IPS-NIHi7 (cell line): ENCODE data around the gene SCO1.
"Not testable (repeated sequence)": the region's sequence is repeated elsewhere in the genome, so short reads cannot be mapped to it uniquely, and the experiment has no call there.

Source experiments
- DNase-seq: peaks from one replicate; pipeline ENCODE4 v3.0.0; 2012; ENCODE audit warnings: mixed read lengths; ENCODE audit errors: extremely low spot score

Gene SCO1

GRCh38 chr17:10697092-10698081, at the start of gene SCO1, which contains the start of gene ADPRM:
Gene SCO1, minus strand, starts transcription at chr17:10697533. Its CDS starts 26 bp downstream, at chr17:10697507.
Gene ADPRM, plus strand, starts transcription at chr17:10697594. Its CDS starts 7,333 bp downstream, at chr17:10704927.
- DNase-seq: peak; percentile 94

GRCh38 chr17:10745231-10745630, 47.9 kb upstream of the SCO1 start:
- DNase-seq: no peak

- DNase-seq: no peak
Observed at GRCh38 chr17:10744501-10745000, 47.2 kb upstream of the SCO1 start.

- no peak for DNase-seq
Observed at GRCh38 chr17:10743316-10744009, 46.1 kb upstream of the SCO1 start.

- no peak for DNase-seq
Observed at GRCh38 chr17:10742431-10742830, 45.1 kb upstream of the SCO1 start.

GRCh38 chr17:10741416-10742135, 44.2 kb upstream of the SCO1 start:
- DNase-seq: no peak

GRCh38 chr17:10739386-10739785, 42.1 kb upstream of the SCO1 start:
- DNase-seq: no peak

GRCh38 chr17:10738521-10739258, 41.4 kb upstream of the SCO1 start:
- no peak for DNase-seq

- no peak for DNase-seq
Observed at GRCh38 chr17:10737736-10738135, 40.4 kb upstream of the SCO1 start.

GRCh38 chr17:10737168-10737622, 39.9 kb upstream of the SCO1 start:
- DNase-seq: peak; percentile 74

GRCh38 chr17:10735821-10736220, 38.5 kb upstream of the SCO1 start:
- no peak for DNase-seq

GRCh38 chr17:10735251-10735650, 37.9 kb upstream of the SCO1 start:
- DNase-seq: no peak

GRCh38 chr17:10733666-10734065, 36.3 kb upstream of the SCO1 start:
- no peak for DNase-seq

- DNase-seq: not testable (repeated sequence)
Observed at GRCh38 chr17:10732121-10732520, 34.8 kb upstream of the SCO1 start.

GRCh38 chr17:10731408-10731879, 34.1 kb upstream of the SCO1 start:
- DNase-seq: no peak

GRCh38 chr17:10730247-10730646, 32.9 kb upstream of the SCO1 start:
- DNase-seq: not testable (repeated sequence)

- peak; percentile 85 for DNase-seq
Observed at GRCh38 chr17:10729334-10730193, 32.2 kb upstream of the SCO1 start, which contains the start of gene TMEM220. Gene TMEM220, minus strand, starts transcription at chr17:10730023. Its CDS starts 172 bp downstream, at chr17:10729851.

GRCh38 chr17:10728331-10728892, 31.1 kb upstream of the SCO1 start:
- DNase-seq: no peak

- no peak for DNase-seq
Observed at GRCh38 chr17:10727192-10727591, 29.9 kb upstream of the SCO1 start.
